ENCODE results near the gene ADCY3. TPM values are rescaled to one million over a fixed set of nuclear protein-coding genes. Genes with fewer than 3 reads are reported as not detected.
A peak's percentile ranks its signal among the peaks of the same experiment; 100 is the strongest.

Gene ADCY3
- total and polyA plus RNA-seq, 9 of the 15 experiments (the other 6 are each of a cell fraction or from before 2014, with no cell fraction given) = 1.5 to 54.8 (median 26.3) TPM

DNA sequence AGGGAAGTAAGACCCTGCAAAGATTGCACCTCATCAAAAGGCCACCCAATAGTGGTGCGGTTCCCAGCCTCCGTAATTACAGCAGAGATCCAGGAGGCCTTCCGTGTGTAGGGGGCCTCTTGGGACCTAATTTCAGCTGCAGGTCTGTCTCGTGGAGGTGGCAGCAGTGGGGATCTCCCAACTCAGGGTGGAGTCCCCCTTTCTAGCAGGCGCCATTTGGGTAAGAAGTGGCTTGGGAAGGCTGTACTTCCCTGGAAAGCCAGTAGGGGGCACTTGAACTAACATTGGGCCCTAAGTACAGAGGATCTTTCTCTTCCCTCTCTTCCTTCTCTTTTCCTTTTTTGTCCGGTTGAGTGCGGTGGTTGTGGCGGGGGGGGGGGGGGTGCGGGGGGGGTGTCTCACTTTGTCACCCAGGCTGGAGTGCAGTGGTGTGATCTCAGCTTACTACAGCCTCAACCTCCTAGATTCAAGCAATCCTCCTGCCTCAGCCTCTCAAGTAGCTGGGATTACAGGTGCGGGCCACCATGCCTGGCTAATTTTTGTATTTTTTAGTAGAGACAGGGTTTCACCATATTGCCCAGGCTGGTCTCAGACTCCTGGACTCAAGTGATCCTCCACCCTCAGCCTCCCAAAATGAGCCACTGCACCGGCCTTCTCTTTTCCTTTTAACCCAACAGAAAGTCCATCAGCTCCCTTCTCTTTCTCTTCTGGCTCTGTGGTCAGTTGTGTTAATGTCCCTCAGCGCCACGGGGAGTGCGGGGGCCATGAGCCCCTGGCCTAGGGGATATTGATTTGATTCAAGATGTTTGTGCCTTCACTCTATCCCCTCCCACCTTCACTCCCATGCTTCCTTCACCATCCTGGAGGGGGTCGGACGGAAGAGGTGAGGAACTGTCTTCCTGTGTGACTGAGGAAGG, 94.8 kb downstream of the ADCY3 start:
- WGBS (ENCODE audit: insufficient coverage, low coverage, missing lambda C conversion rate) = 91% methylated on average over 11 of the region's 16 CpGs
- intact Hi-C loops (cut with micrococcal nuclease) = loop anchor here (5.0 kb wide), 3 partner anchors 302 to 372 kb away; partner anchors contain the start of gene NCOA1
- TF ChIP-seq, protein P1, sequence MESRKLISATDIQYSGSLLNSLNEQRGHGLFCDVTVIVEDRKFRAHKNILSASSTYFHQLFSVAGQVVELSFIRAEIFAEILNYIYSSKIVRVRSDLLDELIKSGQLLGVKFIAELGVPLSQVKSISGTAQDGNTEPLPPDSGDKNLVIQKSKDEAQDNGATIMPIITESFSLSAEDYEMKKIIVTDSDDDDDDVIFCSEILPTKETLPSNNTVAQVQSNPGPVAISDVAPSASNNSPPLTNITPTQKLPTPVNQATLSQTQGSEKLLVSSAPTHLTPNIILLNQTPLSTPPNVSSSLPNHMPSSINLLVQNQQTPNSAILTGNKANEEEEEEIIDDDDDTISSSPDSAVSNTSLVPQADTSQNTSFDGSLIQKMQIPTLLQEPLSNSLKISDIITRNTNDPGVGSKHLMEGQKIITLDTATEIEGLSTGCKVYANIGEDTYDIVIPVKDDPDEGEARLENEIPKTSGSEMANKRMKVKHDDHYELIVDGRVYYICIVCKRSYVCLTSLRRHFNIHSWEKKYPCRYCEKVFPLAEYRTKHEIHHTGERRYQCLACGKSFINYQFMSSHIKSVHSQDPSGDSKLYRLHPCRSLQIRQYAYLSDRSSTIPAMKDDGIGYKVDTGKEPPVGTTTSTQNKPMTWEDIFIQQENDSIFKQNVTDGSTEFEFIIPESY (CRISPR knock-in tag; IDR thresholded peaks at IDR 0.05) = peak; percentile 91
- TF ChIP-seq, protein P2, sequence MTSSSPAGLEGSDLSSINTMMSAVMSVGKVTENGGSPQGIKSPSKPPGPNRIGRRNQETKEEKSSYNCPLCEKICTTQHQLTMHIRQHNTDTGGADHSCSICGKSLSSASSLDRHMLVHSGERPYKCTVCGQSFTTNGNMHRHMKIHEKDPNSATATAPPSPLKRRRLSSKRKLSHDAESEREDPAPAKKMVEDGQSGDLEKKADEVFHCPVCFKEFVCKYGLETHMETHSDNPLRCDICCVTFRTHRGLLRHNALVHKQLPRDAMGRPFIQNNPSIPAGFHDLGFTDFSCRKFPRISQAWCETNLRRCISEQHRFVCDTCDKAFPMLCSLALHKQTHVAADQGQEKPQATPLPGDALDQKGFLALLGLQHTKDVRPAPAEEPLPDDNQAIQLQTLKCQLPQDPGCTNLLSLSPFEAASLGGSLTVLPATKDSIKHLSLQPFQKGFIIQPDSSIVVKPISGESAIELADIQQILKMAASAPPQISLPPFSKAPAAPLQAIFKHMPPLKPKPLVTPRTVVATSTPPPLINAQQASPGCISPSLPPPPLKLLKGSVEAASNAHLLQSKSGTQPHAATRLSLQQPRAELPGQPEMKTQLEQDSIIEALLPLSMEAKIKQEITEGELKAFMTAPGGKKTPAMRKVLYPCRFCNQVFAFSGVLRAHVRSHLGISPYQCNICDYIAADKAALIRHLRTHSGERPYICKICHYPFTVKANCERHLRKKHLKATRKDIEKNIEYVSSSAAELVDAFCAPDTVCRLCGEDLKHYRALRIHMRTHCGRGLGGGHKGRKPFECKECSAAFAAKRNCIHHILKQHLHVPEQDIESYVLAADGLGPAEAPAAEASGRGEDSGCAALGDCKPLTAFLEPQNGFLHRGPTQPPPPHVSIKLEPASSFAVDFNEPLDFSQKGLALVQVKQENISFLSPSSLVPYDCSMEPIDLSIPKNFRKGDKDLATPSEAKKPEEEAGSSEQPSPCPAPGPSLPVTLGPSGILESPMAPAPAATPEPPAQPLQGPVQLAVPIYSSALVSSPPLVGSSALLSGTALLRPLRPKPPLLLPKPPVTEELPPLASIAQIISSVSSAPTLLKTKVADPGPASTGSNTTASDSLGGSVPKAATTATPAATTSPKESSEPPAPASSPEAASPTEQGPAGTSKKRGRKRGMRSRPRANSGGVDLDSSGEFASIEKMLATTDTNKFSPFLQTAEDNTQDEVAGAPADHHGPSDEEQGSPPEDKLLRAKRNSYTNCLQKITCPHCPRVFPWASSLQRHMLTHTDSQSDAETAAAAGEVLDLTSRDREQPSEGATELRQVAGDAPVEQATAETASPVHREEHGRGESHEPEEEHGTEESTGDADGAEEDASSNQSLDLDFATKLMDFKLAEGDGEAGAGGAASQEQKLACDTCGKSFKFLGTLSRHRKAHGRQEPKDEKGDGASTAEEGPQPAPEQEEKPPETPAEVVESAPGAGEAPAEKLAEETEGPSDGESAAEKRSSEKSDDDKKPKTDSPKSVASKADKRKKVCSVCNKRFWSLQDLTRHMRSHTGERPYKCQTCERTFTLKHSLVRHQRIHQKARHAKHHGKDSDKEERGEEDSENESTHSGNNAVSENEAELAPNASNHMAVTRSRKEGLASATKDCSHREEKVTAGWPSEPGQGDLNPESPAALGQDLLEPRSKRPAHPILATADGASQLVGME (CRISPR knock-in tag; IDR thresholded peaks at IDR 0.05) = no peak
- no peak for TF ChIP-seq ZC3H4 (CRISPR knock-in tag; IDR thresholded peaks at IDR 0.05; ENCODE audit: borderline replicate concordance)
- TF ChIP-seq, protein P3, sequence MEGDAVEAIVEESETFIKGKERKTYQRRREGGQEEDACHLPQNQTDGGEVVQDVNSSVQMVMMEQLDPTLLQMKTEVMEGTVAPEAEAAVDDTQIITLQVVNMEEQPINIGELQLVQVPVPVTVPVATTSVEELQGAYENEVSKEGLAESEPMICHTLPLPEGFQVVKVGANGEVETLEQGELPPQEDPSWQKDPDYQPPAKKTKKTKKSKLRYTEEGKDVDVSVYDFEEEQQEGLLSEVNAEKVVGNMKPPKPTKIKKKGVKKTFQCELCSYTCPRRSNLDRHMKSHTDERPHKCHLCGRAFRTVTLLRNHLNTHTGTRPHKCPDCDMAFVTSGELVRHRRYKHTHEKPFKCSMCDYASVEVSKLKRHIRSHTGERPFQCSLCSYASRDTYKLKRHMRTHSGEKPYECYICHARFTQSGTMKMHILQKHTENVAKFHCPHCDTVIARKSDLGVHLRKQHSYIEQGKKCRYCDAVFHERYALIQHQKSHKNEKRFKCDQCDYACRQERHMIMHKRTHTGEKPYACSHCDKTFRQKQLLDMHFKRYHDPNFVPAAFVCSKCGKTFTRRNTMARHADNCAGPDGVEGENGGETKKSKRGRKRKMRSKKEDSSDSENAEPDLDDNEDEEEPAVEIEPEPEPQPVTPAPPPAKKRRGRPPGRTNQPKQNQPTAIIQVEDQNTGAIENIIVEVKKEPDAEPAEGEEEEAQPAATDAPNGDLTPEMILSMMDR (IDR thresholded peaks at IDR 0.05 in 2 of 3, conservative IDR thresholded peaks at IDR 0.05 in 1 of 3; ENCODE audit: insufficient read depth in 2 of 3, low read depth in 1 of 3, low read length in 3 of 3) = peak; percentile 50 to 81 (median 62)
- TF ChIP-seq, protein P4, sequence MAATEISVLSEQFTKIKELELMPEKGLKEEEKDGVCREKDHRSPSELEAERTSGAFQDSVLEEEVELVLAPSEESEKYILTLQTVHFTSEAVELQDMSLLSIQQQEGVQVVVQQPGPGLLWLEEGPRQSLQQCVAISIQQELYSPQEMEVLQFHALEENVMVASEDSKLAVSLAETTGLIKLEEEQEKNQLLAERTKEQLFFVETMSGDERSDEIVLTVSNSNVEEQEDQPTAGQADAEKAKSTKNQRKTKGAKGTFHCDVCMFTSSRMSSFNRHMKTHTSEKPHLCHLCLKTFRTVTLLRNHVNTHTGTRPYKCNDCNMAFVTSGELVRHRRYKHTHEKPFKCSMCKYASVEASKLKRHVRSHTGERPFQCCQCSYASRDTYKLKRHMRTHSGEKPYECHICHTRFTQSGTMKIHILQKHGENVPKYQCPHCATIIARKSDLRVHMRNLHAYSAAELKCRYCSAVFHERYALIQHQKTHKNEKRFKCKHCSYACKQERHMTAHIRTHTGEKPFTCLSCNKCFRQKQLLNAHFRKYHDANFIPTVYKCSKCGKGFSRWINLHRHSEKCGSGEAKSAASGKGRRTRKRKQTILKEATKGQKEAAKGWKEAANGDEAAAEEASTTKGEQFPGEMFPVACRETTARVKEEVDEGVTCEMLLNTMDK (IDR thresholded peaks at IDR 0.05; ENCODE audit: borderline replicate concordance, insufficient read depth, low read depth, low read length, poor library complexity, severe bottlenecking) = peak; percentile 42

More for the DNA sequence above, 94.8 kb downstream of the ADCY3 start:
- no TSS peak for BruUV-seq (replicated peaks)
- no peaks in the 10 kb centered on the region for H3K9me3 ChIP-seq (replicated peaks; ENCODE audit: control insufficient read depth, insufficient read depth, low read depth, low read length)
- no peaks in the 10 kb centered on the region for H3K79me2 ChIP-seq (ENCODE audit: control insufficient read depth, insufficient read depth, low read length)
- no peak overlapping the region for H3K4me3 ChIP-seq
- peak; percentile 72 for FAIRE-seq
- H4K20me1 ChIP-seq (replicated peaks; ENCODE audit: control insufficient read depth, insufficient read depth, low read length) = 0 out of 2 replicates have a peak, but pooled peaks cover 2% of the 10 kb centered on the region
- peak; percentile 16; the same call in 1 of the 3 replicates for ATAC-seq
- ChIA-PET POLR2A (no interaction called here), CTCF (ENCODE audit: low intra/inter-chr PET ratio) (interaction anchor here (0.7 to 1.1 kb wide), 2 partner anchors 362 to 403 kb away, joined by 3 read pairs; no protein-coding TSS in a partner anchor)
- H3K27ac ChIP-seq (ENCODE audit: extremely low read depth, low read depth, low read length) = no peak overlapping the region
- H3K9me1 ChIP-seq (ENCODE audit: control insufficient read depth, insufficient read depth, low read length) = no peaks in the 10 kb centered on the region
- no peak overlapping the region for H3K9ac ChIP-seq (ENCODE audit: insufficient read depth in 1 of 2, low read depth in 2 of 2, low read length in 2 of 2)
- H3K4me1 ChIP-seq (replicated peaks in 1 of 2; ENCODE audit: control insufficient read depth in 2 of 2, insufficient read depth in 2 of 2, low read length in 2 of 2) = peaks cover 0 to 5% of the 10 kb centered on the region in 2 experiments; a peak in 2 of 5 replicates
- H2AFZ ChIP-seq (ENCODE audit: low read depth, low read length) = no peak overlapping the region
- DNase-seq (ENCODE audit: extremely low read depth in 1 of 4, low spot score in 3 of 4) = peak; percentile 52 to 64 (median 60)
- peaks cover 68% of the 10 kb centered on the region for H3K36me3 ChIP-seq (ENCODE audit: control insufficient read depth, insufficient read depth, low read length)
- H3K4me2 ChIP-seq (ENCODE audit: insufficient read depth, low read length) = no peak overlapping the region
- no peaks in the 10 kb centered on the region for H3K27me3 ChIP-seq (ENCODE audit: control insufficient read depth in 2 of 2, insufficient read depth in 2 of 2, low read length in 2 of 2)
- in situ Hi-C loops (cut with MboI) = no loop called here
